SIG-M5 (cell line): ENCODE measurements around the gene PLPPR3.

Experiments
- DNase-seq: peaks from one replicate; lab custom pipeline; 2025; lab: John Stamatoyannopoulos, UW

Gene PLPPR3, protein sequence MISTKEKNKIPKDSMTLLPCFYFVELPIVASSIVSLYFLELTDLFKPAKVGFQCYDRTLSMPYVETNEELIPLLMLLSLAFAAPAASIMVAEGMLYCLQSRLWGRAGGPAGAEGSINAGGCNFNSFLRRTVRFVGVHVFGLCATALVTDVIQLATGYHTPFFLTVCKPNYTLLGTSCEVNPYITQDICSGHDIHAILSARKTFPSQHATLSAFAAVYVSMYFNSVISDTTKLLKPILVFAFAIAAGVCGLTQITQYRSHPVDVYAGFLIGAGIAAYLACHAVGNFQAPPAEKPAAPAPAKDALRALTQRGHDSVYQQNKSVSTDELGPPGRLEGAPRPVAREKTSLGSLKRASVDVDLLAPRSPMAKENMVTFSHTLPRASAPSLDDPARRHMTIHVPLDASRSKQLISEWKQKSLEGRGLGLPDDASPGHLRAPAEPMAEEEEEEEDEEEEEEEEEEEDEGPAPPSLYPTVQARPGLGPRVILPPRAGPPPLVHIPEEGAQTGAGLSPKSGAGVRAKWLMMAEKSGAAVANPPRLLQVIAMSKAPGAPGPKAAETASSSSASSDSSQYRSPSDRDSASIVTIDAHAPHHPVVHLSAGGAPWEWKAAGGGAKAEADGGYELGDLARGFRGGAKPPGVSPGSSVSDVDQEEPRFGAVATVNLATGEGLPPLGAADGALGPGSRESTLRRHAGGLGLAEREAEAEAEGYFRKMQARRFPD

DNA sequence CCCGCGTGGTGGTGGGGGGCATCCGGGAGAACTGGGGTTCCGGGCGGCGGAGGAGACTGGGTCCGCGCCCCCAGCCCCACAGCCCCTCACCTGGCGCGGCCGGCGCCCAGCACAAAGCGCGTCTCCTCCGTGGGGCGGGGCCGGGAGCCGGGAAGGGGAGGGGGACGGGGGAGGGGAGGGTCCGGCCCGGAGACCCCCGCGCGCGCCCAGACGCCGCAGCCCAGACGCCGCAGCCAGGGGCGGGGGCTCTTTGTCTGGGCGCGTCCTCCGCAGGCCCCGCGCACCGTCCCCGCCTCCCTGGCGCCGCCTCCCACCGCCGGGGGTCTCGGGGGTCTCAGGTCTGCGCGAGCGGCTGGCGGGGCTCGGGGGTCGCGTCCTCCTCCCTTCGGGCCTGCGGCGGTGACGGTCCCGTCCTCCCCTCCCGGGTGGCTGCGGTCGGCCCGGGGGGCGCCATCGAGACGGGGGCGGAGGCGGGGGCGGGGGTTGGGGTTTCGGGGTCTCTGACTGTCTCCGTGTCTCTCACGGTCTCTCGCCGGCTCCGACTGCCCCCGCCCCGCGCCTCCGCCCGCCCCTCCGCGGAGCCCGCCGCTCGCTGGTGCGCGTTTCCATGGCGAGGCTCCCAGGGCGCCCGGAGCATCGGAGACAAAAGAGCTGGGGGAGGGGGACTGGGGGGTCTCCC is at the start of gene PLPPR3:
TSS of gene PLPPR3 (minus strand) at position 131 of the 679 bp plus-strand sequence. CDS start 396 bp downstream, outside the sequence.
- no peak for DNase-seq

DNA sequence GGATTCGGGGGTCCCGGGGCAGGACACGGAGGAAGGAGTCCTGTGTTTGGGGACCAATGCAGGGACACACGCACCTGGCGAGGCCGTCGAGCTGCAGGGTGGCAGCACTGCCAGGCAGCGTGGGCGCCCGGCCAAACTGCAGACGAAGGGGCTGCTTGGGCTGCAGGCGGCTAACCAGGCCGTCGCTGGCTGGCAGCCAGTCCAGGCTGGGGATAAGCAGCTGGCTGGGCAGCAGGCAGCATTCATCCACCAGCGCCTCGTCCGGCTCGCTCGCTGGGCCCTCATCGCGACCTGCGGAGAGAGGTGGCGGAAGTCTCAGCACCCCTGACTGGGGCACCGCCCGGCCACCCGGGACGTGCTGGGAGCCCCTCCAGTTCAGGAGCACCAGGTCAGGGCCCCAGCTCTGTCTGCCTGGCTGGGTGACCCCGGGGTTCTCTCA is 49.2 kb upstream of the PLPPR3 start:
- no peak for DNase-seq

DNA sequence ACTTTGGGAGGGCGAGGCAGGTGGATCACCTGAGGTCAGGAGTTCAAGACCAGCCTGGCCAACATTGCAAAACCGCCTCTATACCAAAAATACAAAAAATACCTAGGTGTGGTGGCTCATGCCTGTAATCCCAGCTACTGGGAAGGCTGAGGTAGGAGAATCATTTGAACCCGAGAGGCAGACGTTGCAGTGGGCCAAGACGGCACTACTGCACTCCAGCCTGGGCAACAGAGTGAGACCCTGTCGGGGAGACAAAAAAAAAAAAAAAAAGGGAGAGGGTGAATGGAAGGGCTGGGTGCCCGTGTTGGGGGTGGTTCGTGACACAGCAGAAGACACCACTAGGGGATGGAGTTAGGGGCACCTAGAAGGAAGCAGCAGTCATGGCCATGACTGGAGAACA is 48.6 kb upstream of the PLPPR3 start:
- DNase-seq, result no peak

DNA sequence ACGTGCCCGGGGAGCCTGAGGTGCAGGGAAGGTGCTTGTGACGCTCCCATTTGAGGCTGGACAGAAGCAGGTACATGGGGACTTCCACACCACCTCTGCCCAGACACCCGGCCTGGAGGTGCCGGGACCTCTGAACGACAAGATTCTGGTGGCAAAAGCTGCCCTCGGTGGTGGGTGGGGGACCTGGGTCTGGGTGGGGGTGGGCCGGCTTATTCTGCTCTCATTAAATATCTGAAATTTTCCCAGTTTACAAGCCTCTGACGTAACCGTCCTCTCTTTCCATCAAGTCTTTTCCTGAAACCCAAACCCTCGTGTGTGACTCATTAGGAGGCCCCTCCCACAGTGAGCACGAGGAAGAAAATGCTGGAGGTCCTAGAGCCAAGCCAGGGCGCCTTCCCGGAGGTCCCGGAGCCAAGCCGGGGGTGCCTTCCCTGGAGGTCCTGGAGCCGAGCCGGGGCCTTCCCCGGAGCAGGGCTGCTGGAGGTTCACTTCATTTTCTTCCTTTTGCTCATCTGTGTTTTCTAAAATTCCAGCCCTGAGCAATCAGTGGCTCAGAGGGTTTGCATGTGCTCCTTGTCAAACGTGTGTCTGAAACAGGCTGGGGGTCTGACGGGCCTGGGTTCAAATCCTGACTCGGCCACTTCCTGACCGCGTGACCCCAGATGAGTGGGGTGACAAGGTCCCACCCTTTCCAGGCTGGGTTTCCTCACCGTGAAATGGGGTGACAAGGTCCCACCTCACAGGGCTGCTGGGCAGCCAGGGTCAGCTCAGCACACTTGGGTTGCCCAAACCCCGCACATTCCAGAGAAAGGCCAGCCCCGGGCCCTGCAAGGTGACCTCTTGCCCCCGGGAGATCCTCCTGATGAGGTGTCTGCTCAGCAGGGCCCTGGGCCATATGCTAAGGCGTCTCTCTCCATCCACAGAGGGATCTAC is 47.8 kb upstream of the PLPPR3 start:
- DNase-seq, result no peak

DNA sequence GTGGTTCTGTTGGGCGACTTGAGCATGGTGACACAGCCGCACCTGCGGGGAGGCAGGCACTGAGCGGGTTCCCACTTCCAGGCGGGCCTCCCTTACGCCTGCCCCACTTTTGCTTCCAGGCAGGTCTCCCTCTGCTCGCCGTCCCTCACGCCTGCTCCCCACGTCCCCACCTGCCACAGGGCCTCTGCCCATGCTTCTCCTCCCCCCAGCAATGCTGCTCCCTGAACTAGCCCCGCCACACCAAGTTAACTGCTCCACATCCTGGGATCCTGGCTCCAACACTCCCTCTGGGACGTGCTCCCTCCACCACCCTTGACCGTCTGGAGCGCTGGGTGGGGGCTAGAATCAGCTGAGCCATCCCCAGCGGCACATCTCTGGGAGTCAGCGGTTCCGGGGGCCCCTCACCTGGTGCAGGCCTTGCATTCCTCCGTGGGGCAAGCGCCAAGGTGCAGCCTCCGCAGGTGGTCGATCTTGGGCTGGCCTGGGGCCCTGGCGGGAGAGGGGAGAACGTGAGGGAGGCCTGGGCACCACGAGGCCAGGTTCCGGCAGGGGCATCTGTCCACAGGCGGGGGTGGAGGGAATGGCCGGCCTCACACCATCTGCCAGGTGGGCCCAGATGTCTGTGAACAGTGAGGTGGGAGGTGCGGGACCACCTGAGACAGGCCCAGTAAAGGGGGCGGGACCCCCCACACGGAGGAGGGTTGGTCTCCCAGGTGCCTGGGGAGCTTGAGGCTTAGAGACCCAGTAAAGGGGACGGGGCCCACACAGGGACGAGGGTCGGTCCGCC is 46.9 kb upstream of the PLPPR3 start:
- DNase-seq, result no peak

DNA sequence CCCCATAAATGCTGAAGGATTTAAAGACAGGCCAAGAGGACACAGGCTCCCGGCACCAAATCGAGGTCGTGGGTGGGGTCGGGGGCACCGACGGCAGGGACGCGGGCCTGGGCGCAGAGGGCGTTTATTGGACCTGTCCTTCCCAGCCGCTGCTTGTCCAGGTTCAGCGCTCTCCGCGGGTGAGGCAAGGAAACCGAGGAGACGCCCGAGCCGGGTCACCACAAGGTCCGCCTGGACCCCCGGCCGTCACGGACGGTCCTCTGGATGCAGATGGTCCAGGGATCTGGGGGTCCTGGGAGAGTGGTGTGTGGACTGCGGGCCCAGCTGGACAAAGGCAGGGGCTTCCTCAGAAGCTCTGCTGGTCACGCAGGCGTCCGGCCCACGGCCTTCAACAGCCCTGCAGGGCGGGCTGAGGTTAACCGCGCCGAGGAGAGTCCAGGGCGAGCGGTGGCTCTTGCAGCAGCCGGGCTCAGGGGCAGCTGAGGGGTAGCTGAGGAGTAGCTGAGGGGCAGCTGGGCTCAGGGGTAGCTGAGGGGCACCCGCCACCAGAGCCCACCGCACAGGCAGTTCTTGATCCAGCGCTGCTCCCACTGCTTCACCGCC is 46.2 kb upstream of the PLPPR3 start:
- no peak for DNase-seq

DNA sequence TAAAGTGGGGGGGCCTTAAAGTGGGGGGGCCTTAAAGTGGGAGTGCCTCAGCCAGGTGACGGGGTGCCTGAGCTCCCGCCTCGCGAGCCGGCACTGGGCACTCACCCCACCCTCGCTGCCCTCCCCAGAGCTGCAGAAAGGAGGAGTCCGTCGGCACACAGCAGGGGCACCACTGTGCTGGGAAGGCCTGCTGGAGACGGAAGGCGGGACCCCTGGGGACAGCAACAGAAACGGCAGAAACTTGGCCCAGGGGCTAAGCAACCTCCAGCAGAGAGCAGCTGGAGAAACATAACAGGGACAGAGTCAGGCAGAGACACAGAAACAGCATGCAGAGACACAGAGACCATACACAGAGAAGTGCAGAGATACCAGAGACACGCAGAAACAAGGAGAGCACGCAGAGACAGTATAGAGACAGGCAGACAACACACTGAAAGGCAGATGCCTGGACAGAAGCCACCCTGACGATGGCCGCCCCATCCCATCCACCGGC is 45.6 kb upstream of the PLPPR3 start:
- DNase-seq, result no peak

DNA sequence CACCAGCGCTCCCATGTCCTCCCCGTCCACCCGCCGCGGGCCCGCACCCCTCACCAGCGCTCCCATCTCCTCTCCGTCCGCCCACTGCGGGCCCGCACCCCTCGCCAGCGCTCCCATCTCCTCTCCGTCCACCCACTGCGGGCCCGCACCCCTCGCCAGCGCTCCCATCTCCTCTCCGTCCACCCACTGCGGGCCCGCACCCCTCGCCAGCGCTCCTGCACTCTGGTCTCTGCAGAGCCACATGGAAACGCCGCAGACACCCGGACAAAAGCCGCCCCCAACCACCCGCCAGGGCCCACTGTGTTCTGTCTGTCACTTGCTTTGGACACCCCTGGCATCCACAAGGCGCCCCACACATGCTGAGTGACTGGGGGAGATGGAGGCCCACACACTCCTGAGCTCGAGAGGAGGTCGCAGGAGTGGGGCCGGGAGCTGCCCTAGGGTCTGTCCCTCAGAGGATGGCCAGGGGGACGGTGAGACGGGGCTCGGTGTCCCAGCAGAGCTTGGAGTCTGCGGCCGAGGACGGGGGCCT is 45.1 kb upstream of the PLPPR3 start:
- no peak for DNase-seq

DNA sequence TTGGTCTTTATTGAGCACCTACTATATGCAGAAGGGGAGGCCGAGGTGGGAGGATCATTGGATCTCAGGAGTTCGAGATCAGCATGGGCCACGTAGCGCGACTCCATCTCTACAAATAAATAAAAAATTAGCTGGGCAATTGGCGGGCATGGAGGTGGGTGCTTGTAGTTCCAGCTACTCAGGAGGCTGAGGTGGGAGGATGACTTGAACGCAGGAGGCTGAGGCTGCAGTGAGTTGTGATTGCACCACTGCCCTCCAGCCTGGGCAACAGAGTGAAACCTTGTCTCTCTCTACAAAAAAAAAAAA is 41.5 kb upstream of the PLPPR3 start:
- no peak for DNase-seq

DNA sequence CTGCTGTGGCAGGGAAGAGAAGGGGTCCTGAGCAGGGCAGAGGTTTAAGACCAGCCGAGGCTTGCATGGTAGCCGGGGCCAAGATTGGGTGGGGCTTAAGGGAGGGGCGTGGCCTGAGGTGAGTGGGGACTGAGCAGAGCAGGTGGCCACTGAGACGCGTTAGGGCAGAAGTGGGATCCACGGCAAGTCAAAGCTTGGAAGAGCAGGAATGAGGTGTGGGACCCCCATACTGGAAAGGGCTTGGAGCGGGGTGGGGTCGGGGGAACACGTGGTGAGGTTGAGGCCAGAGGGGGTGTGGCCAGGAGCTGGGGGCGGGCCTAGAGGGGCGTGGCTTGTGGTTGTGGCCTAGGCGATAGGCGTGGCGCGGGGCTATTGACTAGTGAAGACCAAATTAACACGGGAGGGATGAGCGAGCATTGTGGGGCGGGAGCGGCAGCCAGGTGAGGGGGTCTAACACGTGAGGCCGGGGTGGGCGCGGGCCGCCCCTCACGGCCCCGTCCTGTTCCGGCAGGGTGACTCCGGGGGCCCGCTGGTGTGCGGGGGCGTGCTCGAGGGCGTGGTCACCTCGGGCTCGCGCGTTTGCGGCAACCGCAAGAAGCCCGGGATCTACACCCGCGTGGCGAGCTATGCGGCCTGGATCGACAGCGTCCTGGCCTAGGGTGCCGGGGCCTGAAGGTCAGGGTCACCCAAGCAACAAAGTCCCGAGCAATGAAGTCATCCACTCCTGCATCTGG is 41.0 kb upstream of the PLPPR3 start:
- no peak for DNase-seq

DNA sequence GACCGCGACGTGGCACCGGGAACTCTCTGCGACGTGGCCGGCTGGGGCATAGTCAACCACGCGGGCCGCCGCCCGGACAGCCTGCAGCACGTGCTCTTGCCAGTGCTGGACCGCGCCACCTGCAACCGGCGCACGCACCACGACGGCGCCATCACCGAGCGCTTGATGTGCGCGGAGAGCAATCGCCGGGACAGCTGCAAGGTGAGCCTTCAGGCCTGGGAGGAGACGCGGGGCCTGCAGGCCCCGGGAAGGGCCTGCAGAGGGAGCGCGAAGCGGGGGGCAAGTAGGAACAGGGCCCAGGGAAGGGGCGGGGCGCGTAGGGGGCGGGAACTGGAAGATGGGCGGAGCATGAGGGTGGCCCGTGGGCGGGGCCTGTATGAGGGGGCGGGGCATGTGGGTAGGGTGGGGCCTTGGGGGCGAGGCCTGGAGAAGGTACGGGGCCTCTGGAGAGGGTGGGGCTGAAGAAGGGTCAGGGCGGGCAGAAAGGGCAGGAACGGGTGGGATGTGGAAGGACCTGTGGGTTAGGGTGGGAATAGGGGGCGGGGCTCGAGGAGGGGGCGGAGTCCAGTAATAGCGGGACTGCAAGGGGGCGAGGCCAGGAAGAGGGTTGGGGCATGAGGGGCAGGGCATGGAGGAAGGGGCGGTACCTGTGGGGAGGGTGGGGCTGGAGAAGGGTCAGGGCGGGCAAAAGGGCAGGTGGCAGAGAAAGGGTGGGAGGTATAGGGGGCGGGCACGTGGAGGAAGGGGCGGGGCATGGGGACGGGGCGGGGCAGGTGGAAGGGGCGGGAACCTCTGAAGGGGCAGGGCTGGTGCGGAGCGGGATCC is 40.2 kb upstream of the PLPPR3 start:
- no peak for DNase-seq

DNA sequence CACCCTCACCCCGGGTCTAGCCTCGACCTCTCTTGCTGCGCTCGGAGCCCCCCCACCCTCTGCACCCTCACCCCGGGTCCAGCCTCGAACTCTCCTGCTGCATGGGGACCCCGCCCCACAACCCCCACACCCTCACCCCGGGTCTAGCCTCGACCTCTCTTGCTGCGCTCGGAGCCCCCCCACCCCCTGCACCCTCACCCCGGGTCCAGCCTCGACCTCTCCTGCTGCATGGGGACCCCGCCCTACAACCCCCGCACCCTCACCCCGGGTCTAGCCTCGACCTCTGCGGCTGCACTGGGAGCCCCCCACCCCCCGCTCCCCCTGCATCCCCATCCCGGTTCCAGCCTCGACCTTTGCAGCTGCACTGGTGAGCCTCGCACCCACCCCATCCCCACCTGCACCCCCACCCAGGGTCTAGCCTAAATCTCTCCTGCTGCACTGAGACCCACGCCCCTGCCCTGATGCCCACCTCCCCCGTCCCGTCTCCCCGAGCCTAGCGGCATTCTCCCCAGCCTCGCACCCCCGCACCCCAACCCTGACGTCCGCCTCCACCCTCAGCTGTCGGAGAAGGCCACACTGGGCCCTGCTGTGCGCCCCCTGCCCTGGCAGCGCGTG is 39.5 kb upstream of the PLPPR3 start:
- DNase-seq, result no peak

DNA sequence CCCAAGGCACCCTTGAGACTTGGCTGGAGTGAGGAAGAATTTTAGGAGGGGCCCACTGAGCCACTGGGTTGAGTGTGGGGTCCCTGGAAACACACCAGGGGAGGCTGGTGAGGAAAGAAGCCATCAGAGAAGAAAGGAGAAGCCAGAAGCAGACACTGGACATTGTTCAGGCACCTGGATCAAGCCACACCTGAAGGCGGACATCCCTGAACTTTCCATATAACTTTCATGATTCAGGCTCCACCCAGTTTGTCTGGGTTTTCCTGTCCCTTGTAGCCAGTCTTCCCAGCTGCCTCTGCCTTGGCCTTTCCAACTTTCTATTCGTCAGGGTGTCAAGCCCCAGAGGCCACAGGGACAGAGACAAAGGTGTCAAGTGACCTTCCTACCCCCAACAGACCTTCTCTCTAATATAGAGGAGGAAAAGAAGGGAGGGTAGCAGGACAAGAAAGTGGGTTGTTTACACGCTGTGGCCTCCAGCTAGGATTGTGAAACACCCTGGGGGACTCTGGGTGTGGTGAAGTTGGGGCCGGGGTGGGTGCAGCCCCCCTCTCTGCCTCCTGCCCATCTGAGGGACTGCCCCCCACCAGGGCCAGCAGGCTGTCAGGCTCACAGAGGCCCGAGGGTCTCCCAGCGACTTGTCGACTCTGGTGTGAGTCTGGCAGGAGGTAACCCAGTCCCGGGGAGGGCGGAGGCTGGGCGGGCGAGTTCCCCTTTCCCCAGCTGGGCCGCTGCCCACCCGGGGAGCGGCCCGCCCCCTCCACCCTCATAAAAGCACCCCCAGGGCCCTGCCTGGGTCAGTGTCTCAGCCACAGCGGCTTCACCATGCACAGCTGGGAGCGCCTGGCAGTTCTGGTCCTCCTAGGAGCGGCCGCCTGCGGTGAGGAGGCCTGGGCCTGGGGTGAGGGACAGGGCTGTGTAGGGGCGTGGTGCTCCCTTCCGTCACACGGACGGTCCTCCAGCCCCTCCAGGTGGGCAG is 37.4 kb upstream of the PLPPR3 start, which contains the start of gene CFD:
TSS of gene CFD (plus strand) at position 797 of the 976 bp plus-strand sequence. CDS start at position 823, 26 bp downstream.
- DNase-seq, result no peak

DNA sequence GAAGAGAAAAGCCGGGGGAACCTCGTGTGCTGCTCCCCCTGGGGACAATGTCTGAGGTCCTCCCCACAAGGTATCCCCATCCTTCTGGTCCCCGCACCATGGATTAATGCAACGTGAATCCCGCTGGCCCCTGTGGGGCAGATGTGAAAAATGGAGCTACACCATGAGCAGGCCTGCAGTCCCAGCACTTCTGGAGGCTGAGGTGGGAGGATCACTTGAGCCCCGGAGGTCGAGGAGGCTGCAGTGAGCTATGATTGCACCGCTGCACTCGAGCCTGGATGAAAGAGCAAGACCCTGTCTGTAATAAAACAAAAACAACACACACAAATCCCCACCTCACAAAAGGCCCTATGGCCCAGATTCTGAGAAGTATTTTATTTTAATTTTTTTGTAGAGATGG is 36.5 kb upstream of the PLPPR3 start:
- DNase-seq, result no peak

DNA sequence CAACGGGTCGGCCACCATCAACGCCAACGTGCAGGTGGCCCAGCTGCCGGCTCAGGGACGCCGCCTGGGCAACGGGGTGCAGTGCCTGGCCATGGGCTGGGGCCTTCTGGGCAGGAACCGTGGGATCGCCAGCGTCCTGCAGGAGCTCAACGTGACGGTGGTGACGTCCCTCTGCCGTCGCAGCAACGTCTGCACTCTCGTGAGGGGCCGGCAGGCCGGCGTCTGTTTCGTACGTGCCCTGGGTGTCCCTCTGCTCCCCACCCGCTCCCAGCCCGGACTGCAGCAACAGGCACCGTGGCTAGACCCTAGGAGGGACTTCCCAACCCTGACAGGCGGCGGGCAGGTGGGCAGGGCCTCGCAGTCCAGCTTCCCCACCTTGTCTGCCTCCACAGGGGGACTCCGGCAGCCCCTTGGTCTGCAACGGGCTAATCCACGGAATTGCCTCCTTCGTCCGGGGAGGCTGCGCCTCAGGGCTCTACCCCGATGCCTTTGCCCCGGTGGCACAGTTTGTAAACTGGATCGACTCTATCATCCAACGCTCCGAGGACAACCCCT is 33.9 kb upstream of the PLPPR3 start:
- DNase-seq, result no peak

DNA sequence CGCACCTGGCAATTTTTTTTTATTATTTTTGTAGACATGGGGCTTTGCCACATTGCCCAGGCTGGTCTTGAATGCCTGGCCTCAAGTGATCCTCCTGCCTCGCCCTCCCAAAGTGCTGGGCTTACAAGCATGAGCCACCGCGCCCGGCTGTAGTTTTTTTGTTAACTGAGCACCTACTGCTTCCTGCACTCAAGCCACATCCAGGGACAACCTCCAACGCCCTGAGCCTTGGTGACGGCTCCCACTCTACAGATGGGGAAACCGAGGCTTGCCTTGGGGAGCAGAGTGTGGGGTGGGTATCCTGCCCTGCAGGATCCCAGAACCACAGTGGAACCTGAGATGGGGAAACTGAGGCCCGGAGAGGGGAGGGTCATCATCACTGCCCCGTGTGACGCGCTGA is 33.4 kb upstream of the PLPPR3 start:
- no peak for DNase-seq

DNA sequence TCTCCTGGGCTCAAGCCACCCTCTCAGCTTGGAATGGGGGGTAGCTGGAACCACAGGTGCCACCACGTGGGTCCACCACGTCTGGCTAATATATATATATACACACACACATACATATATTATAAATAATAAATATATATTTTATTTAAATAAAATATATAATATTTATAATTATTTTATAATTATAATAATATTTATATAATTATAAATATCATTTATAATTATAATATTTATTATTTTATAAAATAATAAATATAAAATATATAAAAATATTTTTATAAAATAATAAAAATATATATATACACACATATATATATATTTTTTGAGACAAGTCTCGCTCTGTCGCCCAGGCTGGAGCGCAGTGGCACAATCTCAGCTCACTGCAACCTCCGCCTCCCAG is 32.8 kb upstream of the PLPPR3 start:
- DNase-seq, result no peak
